ENCODE measurements around the gene ATXN7.

DNA sequence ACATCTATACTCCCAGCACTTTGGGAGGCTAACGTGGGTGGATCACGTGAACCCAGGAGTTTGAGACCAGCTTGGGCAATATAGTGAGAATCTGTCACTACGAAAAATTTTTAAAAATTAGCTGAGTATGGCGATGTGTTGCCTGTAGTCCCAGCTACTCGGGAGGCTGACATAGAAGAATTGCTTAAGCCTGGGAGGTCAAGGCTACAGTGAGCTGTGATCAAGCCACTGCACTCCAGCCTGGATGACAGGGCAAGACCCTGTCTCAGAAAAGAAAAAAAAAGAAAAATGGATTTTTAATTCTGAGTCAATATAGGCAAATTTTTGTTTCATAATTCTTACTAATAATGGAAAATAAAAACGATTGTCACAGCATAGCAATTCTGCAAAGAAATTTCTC is 31.3 kb upstream of the ATXN7 start:
- TF ChIP-seq, protein P1, sequence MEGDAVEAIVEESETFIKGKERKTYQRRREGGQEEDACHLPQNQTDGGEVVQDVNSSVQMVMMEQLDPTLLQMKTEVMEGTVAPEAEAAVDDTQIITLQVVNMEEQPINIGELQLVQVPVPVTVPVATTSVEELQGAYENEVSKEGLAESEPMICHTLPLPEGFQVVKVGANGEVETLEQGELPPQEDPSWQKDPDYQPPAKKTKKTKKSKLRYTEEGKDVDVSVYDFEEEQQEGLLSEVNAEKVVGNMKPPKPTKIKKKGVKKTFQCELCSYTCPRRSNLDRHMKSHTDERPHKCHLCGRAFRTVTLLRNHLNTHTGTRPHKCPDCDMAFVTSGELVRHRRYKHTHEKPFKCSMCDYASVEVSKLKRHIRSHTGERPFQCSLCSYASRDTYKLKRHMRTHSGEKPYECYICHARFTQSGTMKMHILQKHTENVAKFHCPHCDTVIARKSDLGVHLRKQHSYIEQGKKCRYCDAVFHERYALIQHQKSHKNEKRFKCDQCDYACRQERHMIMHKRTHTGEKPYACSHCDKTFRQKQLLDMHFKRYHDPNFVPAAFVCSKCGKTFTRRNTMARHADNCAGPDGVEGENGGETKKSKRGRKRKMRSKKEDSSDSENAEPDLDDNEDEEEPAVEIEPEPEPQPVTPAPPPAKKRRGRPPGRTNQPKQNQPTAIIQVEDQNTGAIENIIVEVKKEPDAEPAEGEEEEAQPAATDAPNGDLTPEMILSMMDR (conservative IDR thresholded peaks at IDR 0.05; ENCODE audit: low read length): no peak
- TF ChIP-seq EZH2phosphoT487 (IDR thresholded peaks at IDR 0.05; ENCODE audit: borderline replicate concordance, low read depth, low read length): no peak

All from OCI-LY7 (cell line).